ENCODE data around the gene ANXA5. TPM values are rescaled to one million over a fixed set of nuclear protein-coding genes. Genes with fewer than 3 reads are reported as not detected.
A peak's percentile ranks its signal among the peaks of the same experiment; 100 is the strongest.

ANXA5 gene
- total RNA-seq, result 203 TPM

GRCh38 chr4:121696581-121697461, at the start of gene ANXA5:
Gene ANXA5, minus strand, starts transcription at chr4:121696980. Its CDS starts 391 bp downstream, at chr4:121696589.
- Histone ChIP-seq H3K27ac (peak within 1 kb of the TSS; percentile 98 to 100), H3K4me3 (peak within 1 kb of the TSS; percentile 87 to 90), H3K9me3 (no peaks in the 10 kb centered on the region), H3K4me1 (peaks cover 0 to 20% of the 10 kb centered on the region in 2 donors), H3K27me3 (no peaks in the 10 kb centered on the region), H3K36me3 (no peaks in the 10 kb centered on the region)
- DNase-seq (ENCODE audit: low spot score in 2 of 2), result peak; percentile 63 to 96
- TF ChIP-seq CTCF (IDR thresholded peaks at IDR 0.05), result peak in 2 of 3 experiments; percentile 23 to 57
- intact Hi-C loops (cut with DNase I), result loop anchor here (1.0 to 5.0 kb wide), 4 partner anchors 14 to 1200 kb away; partner anchors contain the start of gene BBS7

GRCh38 chr4:121742794-121743193, 46.0 kb upstream of the ANXA5 start:
- DNase-seq (ENCODE audit: low spot score in 2 of 2), result no peak

GRCh38 chr4:121741751-121742150, 45.0 kb upstream of the ANXA5 start:
- no peaks in the 10 kb centered on the region for H3K9me3 ChIP-seq
- intact Hi-C loops (cut with DNase I), result no loop called here
- no peaks in the 10 kb centered on the region for H3K27me3 ChIP-seq
- DNase-seq (ENCODE audit: low spot score in 2 of 2), result no peak
- no peak for TF ChIP-seq CTCF (IDR thresholded peaks at IDR 0.05)
- H3K36me3 ChIP-seq, result no peaks in the 10 kb centered on the region
- no peak overlapping the region for H3K4me3 ChIP-seq
- no peak overlapping the region for H3K27ac ChIP-seq
- no peaks in the 10 kb centered on the region for H3K4me1 ChIP-seq

More at GRCh38 chr4:121742794-121743193, 46.0 kb upstream of the ANXA5 start:
- intact Hi-C loops (cut with DNase I), result no loop called here
- Histone ChIP-seq H3K36me3 (no peaks in the 10 kb centered on the region), H3K27me3 (no peaks in the 10 kb centered on the region), H3K9me3 (no peaks in the 10 kb centered on the region), H3K4me3 (no peak overlapping the region), H3K27ac (no peak overlapping the region), H3K4me1 (no peaks in the 10 kb centered on the region)
- TF ChIP-seq CTCF (IDR thresholded peaks at IDR 0.05), result no peak

- Histone ChIP-seq H3K36me3 (no peaks in the 10 kb centered on the region), H3K27ac (no peak overlapping the region), H3K27me3 (no peaks in the 10 kb centered on the region), H3K4me3 (no peak overlapping the region), H3K4me1 (no peaks in the 10 kb centered on the region), H3K9me3 (no peaks in the 10 kb centered on the region)
- TF ChIP-seq CTCF (IDR thresholded peaks at IDR 0.05), result no peak
- intact Hi-C loops (cut with DNase I), result no loop called here
- DNase-seq (ENCODE audit: low spot score in 2 of 2), result no peak
Observed at GRCh38 chr4:121740796-121741409, 44.1 kb upstream of the ANXA5 start.

- no peaks in the 10 kb centered on the region for H3K36me3 ChIP-seq
- H3K4me3 ChIP-seq, result no peak overlapping the region
- intact Hi-C loops (cut with DNase I), result loop anchor here (10.0 kb wide), 2 partner anchors 255 to 545 kb away; no protein-coding TSS in a partner anchor
- H3K4me1 ChIP-seq, result no peaks in the 10 kb centered on the region
- no peak for TF ChIP-seq CTCF (IDR thresholded peaks at IDR 0.05)
- no peaks in the 10 kb centered on the region for H3K9me3 ChIP-seq
- H3K27me3 ChIP-seq, result no peaks in the 10 kb centered on the region
- no peak overlapping the region for H3K27ac ChIP-seq
- no peak for DNase-seq (ENCODE audit: low spot score in 2 of 2)
Observed at GRCh38 chr4:121739575-121739974, 42.8 kb upstream of the ANXA5 start.

Measured in ascending aorta (tissue), 2 donors.